Muscle layer of colon (tissue), 2 donors: ENCODE measurements around the gene TOMM40.
"Not testable (repeated sequence)": the region's sequence is repeated elsewhere in the genome, so short reads cannot be mapped to it uniquely, and the experiment has no call there.

ENCODE experiments used
- H3K27ac ChIP-seq: one replicate; pipeline ENCODE4 v1.7.0; 2013; ENCODE audit warnings: low read depth, mild to moderate bottlenecking, low read length, moderate library complexity
- H3K27me3 ChIP-seq, 2 donors: one replicate each; pipeline ENCODE4 v1.7.0; 2013; ENCODE audit warnings: low read length in 2 of 2, mild to moderate bottlenecking in 2 of 2; ENCODE audit not compliant: insufficient read depth in 2 of 2, control insufficient read depth in 1 of 2
- H3K36me3 ChIP-seq: one replicate; pipeline ENCODE4 v1.7.0; 2013; ENCODE audit warnings: mild to moderate bottlenecking, low read length; ENCODE audit not compliant: insufficient read depth
- H3K4me1 ChIP-seq: one replicate; pipeline ENCODE4 v1.7.0; 2013; ENCODE audit warnings: mild to moderate bottlenecking, low read length; ENCODE audit not compliant: insufficient read depth
- H3K4me3 ChIP-seq, 2 donors: one replicate each; pipeline ENCODE4 v1.7.0; 2013; ENCODE audit warnings: low read length in 2 of 2, low read depth in 1 of 2, mild to moderate bottlenecking in 1 of 2, moderate library complexity in 1 of 2
- H3K9ac ChIP-seq: one replicate; pipeline ENCODE4 v1.7.0; 2013; ENCODE audit warnings: low read length
- H3K9me3 ChIP-seq: one replicate; pipeline ENCODE4 v1.7.0; 2013; ENCODE audit warnings: mild to moderate bottlenecking, low read length
- donor health status: abdominal sarcoma.
- donor health status: Adenocarcinoma of cecum.

Gene TOMM40

DNA sequence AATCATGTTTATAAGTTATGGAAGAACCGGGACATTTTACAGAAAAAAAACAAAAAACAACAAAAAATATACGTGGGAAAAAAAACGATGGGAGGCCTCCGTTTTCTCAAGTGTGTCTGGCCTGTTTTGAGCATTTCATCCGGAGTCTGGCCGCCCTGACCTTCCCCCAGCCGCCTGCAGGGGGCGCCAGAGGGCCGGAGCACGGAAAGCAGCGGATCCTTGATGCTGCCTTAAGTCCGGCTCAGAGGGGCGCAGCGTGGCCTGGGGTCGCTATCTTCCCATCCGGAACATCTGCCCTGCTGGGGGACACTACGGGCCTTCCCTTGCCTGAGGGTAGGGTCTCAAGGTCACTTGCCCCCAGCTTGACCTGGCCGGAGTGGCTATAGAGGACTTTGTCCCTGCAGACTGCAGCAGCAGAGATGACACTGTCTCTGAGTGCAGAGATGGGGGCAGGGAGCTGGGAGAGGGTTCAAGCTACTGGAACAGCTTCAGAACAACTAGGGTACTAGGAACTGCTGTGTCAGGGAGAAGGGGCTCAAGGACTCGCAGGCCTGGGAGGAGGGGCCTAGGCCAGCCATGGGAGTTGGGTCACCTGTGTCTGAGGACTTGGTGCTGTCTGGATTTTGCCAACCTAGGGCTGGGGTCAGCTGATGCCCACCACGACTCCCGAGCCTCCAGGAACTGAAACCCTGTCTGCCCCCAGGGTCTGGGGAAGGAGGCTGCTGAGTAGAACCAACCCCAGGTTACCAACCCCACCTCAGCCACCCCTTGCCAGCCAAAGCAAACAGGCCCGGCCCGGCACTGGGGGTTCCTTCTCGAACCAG lies 12.8 kb downstream of the TOMM40 start:
- H3K36me3 ChIP-seq, result peaks cover 26% of the 10 kb centered on the region
- no peak overlapping the region for H3K4me3 ChIP-seq
- H3K9ac ChIP-seq, result no peak overlapping the region
- H3K27ac ChIP-seq, result no peak overlapping the region
- peaks cover 5 to 29% of the 10 kb centered on the region in 2 donors for H3K27me3 ChIP-seq
- H3K4me1 ChIP-seq, result peaks cover 7% of the 10 kb centered on the region
- no peaks in the 10 kb centered on the region for H3K9me3 ChIP-seq

DNA sequence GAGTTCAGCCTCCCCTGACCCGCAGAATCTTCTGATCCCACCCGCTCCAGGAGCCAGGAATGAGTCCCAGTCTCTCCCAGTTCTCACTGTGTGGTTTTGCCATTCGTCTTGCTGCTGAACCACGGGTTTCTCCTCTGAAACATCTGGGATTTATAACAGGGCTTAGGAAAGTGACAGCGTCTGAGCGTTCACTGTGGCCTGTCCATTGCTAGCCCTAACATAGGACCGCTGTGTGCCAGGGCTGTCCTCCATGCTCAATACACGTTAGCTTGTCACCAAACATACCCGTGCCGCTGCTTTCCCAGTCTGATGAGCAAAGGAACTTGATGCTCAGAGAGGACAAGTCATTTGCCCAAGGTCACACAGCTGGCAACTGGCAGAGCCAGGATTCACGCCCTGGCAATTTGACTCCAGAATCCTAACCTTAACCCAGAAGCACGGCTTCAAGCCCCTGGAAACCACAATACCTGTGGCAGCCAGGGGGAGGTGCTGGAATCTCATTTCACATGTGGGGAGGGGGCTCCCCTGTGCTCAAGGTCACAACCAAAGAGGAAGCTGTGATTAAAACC lies 13.5 kb downstream of the TOMM40 start:
- peaks cover 5 to 29% of the 10 kb centered on the region in 2 donors for H3K27me3 ChIP-seq
- peaks cover 26% of the 10 kb centered on the region for H3K36me3 ChIP-seq
- H3K9me3 ChIP-seq, result no peaks in the 10 kb centered on the region
- H3K4me3 ChIP-seq, result no peak overlapping the region
- peaks cover 7% of the 10 kb centered on the region for H3K4me1 ChIP-seq
- no peak overlapping the region for H3K9ac ChIP-seq
- no peak overlapping the region for H3K27ac ChIP-seq

DNA sequence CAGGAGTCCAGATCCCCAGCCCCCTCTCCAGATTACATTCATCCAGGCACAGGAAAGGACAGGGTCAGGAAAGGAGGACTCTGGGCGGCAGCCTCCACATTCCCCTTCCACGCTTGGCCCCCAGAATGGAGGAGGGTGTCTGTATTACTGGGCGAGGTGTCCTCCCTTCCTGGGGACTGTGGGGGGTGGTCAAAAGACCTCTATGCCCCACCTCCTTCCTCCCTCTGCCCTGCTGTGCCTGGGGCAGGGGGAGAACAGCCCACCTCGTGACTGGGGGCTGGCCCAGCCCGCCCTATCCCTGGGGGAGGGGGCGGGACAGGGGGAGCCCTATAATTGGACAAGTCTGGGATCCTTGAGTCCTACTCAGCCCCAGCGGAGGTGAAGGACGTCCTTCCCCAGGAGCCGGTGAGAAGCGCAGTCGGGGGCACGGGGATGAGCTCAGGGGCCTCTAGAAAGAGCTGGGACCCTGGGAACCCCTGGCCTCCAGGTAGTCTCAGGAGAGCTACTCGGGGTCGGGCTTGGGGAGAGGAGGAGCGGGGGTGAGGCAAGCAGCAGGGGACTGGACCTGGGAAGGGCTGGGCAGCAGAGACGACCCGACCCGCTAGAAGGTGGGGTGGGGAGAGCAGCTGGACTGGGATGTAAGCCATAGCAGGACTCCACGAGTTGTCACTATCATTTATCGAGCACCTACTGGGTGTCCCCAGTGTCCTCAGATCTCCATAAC lies 14.5 kb downstream of the TOMM40 start, which contains the start of gene APOE:
APOE (plus strand) TSS at position 360 of the 724 bp plus-strand sequence. CDS start 829 bp downstream, outside the sequence.
- H3K27ac ChIP-seq, result no peak within 1 kb of the TSS
- peaks cover 18% of the 10 kb centered on the region for H3K36me3 ChIP-seq
- peaks cover 5 to 29% of the 10 kb centered on the region in 2 donors for H3K27me3 ChIP-seq
- H3K9ac ChIP-seq, result no peak within 1 kb of the TSS
- H3K4me3 ChIP-seq, result no peak within 1 kb of the TSS
- no peaks in the 10 kb centered on the region for H3K9me3 ChIP-seq
- H3K4me1 ChIP-seq, result peaks cover 7% of the 10 kb centered on the region

DNA sequence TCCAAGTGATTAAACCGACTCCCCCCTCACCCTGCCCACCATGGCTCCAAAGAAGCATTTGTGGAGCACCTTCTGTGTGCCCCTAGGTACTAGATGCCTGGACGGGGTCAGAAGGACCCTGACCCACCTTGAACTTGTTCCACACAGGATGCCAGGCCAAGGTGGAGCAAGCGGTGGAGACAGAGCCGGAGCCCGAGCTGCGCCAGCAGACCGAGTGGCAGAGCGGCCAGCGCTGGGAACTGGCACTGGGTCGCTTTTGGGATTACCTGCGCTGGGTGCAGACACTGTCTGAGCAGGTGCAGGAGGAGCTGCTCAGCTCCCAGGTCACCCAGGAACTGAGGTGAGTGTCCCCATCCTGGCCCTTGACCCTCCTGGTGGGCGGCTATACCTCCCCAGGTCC lies 16.6 kb downstream of the TOMM40 start:
- H3K36me3 ChIP-seq, result peaks cover 4% of the 10 kb centered on the region
- peaks cover 5 to 29% of the 10 kb centered on the region in 2 donors for H3K27me3 ChIP-seq
- no peaks in the 10 kb centered on the region for H3K9me3 ChIP-seq
- no peak overlapping the region for H3K9ac ChIP-seq
- no peak overlapping the region for H3K27ac ChIP-seq
- peaks cover 13% of the 10 kb centered on the region for H3K4me1 ChIP-seq
- no peak overlapping the region for H3K4me3 ChIP-seq

DNA sequence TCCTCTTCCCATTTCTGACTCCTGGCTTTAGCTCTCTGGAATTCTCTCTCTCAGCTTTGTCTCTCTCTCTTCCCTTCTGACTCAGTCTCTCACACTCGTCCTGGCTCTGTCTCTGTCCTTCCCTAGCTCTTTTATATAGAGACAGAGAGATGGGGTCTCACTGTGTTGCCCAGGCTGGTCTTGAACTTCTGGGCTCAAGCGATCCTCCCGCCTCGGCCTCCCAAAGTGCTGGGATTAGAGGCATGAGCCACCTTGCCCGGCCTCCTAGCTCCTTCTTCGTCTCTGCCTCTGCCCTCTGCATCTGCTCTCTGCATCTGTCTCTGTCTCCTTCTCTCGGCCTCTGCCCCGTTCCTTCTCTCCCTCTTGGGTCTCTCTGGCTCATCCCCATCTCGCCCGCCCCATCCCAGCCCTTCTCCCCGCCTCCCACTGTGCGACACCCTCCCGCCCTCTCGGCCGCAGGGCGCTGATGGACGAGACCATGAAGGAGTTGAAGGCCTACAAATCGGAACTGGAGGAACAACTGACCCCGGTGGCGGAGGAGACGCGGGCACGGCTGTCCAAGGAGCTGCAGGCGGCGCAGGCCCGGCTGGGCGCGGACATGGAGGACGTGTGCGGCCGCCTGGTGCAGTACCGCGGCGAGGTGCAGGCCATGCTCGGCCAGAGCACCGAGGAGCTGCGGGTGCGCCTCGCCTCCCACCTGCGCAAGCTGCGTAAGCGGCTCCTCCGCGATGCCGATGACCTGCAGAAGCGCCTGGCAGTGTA lies 17.2 kb downstream of the TOMM40 start:
- Histone ChIP-seq H3K9ac (no peak overlapping the region), H3K4me3 (no peak overlapping the region), H3K4me1 (peaks cover 13% of the 10 kb centered on the region), H3K36me3 (no peaks in the 10 kb centered on the region), H3K27me3 (peaks cover 5 to 29% of the 10 kb centered on the region in 2 donors), H3K9me3 (no peaks in the 10 kb centered on the region), H3K27ac (no peak overlapping the region)

DNA sequence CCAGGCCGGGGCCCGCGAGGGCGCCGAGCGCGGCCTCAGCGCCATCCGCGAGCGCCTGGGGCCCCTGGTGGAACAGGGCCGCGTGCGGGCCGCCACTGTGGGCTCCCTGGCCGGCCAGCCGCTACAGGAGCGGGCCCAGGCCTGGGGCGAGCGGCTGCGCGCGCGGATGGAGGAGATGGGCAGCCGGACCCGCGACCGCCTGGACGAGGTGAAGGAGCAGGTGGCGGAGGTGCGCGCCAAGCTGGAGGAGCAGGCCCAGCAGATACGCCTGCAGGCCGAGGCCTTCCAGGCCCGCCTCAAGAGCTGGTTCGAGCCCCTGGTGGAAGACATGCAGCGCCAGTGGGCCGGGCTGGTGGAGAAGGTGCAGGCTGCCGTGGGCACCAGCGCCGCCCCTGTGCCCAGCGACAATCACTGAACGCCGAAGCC lies 17.8 kb downstream of the TOMM40 start:
- Histone ChIP-seq H3K27ac (no peak overlapping the region), H3K9ac (no peak overlapping the region), H3K36me3 (no peaks in the 10 kb centered on the region), H3K27me3 (peaks cover 5 to 29% of the 10 kb centered on the region in 2 donors), H3K9me3 (no peaks in the 10 kb centered on the region), H3K4me3 (no peak overlapping the region), H3K4me1 (peaks cover 9% of the 10 kb centered on the region)

DNA sequence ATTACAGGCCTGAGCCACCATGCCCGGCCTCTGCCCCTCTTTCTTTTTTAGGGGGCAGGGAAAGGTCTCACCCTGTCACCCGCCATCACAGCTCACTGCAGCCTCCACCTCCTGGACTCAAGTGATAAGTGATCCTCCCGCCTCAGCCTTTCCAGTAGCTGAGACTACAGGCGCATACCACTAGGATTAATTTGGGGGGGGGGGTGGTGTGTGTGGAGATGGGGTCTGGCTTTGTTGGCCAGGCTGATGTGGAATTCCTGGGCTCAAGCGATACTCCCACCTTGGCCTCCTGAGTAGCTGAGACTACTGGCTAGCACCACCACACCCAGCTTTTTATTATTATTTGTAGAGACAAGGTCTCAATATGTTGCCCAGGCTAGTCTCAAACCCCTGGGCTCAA lies 18.7 kb downstream of the TOMM40 start:
- H3K9ac ChIP-seq, result no peak overlapping the region
- H3K4me3 ChIP-seq, result no peak overlapping the region
- H3K36me3 ChIP-seq, result no peaks in the 10 kb centered on the region
- no peak overlapping the region for H3K27ac ChIP-seq
- H3K4me1 ChIP-seq, result peaks cover 7% of the 10 kb centered on the region
- no peaks in the 10 kb centered on the region for H3K9me3 ChIP-seq
- H3K27me3 ChIP-seq, result peaks cover 5 to 27% of the 10 kb centered on the region in 2 donors

DNA sequence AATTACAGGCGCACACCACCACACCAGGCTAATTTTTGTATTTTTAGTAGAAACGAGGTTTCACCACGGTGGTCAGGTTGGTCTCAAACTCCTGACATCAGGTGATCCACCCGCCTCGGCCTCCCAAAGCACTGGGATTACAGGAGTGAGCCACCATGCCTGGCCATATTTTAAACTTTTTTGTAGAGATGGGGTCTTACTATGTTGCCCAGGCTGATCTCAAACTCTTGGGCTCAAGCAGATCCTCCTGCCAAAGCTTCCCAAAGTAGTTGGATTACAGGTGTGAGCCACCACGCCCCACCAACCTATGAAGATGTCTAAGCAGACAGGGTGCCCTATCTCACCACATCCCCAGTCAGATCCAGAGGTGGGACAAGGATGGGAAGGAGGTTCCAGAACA lies 20.8 kb downstream of the TOMM40 start:
- H3K9ac ChIP-seq, H3K27me3 ChIP-seq, H3K9me3 ChIP-seq, H3K4me1 ChIP-seq, H3K27ac ChIP-seq, H3K4me3 ChIP-seq, H3K36me3 ChIP-seq: not testable (repeated sequence)

DNA sequence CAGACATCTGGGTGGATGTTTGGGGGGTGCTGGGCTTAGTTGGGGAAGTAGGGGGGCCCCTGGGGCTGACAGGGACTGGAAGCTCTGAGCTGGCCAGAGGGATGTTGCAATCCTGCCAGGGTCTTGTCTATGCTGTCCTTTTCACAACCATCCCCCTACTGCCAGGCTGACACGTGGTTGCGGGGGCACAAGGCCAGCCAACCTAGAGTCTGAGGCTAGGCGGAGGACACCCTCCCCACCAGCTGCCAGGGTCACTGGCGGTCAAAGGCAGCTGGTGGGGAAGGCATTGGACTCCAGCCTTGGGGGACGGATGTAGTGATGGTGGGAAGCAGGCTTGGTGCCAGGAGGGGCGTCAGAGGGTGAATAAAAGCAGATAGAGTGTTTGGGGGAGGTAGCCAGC lies 21.8 kb downstream of the TOMM40 start:
- Histone ChIP-seq H3K4me1 (peaks cover 7% of the 10 kb centered on the region), H3K27me3 (peaks cover 0 to 1% of the 10 kb centered on the region in 2 donors), H3K9ac (no peak overlapping the region), H3K4me3 (no peak overlapping the region), H3K27ac (no peak overlapping the region), H3K9me3 (no peaks in the 10 kb centered on the region), H3K36me3 (no peaks in the 10 kb centered on the region)

DNA sequence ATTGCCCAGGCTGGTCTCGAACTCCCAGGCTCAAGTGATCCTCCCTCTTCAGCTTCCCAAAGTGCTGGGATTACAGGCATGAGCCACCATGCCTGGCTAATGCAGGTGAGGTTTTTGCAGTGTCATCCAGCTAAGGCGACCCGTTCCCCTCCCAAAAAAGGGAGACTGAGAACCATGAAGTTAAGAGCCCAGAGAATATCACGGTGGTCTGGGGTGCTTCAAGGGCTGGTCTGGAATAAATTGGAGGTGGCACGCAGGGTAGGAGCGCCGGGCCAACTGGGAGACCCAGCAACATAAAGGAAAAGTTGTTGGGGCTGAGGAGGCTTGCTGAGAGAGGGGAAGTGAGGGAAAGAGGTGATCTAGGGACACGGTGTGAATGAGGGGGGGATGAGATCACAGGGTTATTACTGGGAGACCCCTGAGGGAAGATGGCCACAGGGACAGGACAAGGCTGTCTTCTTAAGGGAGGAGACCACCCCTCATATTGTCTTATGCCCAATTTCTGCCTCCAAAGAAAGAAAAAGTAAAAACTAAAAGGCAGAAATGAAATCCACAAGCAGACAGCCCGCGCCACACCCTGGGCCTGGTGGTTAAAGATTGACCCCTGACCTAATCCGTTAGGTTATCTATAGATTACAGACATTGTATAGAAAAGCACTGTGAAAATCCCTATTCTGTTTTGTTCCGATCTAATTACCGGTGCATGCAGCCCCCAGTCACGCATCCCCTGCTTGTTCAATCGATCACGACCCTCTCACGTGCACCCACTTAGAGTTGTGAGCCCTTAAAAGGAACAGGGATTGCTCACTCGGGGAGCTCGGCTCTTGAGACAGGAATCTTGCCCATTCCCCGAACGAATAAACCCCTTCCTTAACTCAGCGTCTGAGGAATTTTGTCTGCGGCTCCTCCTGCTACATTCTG lies 22.7 kb downstream of the TOMM40 start:
- not testable (repeated sequence) for H3K36me3 ChIP-seq, H3K27me3 ChIP-seq, H3K9me3 ChIP-seq, H3K9ac ChIP-seq, H3K4me1 ChIP-seq, H3K27ac ChIP-seq
- peak overlapping the region in 1 of 2 donors; percentile 28 for H3K4me3 ChIP-seq
